Measurements from ENCODE around the gene MYMK. TPM values are rescaled to one million over a fixed set of nuclear protein-coding genes. Genes with fewer than 3 reads are reported as not detected.

MYMK gene
- total and polyA plus RNA-seq, 2 of the 8 experiments (the other 6 are each of a cell fraction or from before 2014, with no cell fraction given) = not detected

- TF ChIP-seq TAF1 (IDR thresholded peaks at IDR 0.05; ENCODE audit: low read depth, low read length) (no peak), TEAD4 (IDR thresholded peaks at IDR 0.05; ENCODE audit: low read depth, low read length) (no peak), POLR2AphosphoS5 (IDR thresholded peaks at IDR 0.05; ENCODE audit: low read depth, low read length) (no peak), SUZ12 (IDR thresholded peaks at IDR 0.05; ENCODE audit: low read length) (no peak), SIRT6 (IDR thresholded peaks at IDR 0.05; ENCODE audit: low read length) (no peak), SRF (IDR thresholded peaks at IDR 0.05; ENCODE audit: low read depth, low read length) (no peak), E2F6 (IDR thresholded peaks at IDR 0.05) (no peak)
Observed at GRCh38 chr9:133477992-133478850, 46.5 kb downstream of the MYMK start (continued).
